Mesendoderm (in vitro differentiated cells): Measurements from ENCODE around the gene SLC25A6.
"Not testable (repeated sequence)": the region's sequence is repeated elsewhere in the genome, so short reads cannot be mapped to it uniquely, and the experiment has no call there.

Source experiments
- DNase-seq: peaks from one replicate; pipeline ENCODE4 v3.0.0; 2013
- H2AK5ac ChIP-seq: 2 replicates; pipeline ENCODE4 v1.6.1; 2013; ENCODE audit warnings: low read length, inconsistent platforms
- H2BK120ac ChIP-seq: 2 replicates; pipeline ENCODE4 v1.6.1; 2013; ENCODE audit warnings: low read depth, mild to moderate bottlenecking, low read length, moderate library complexity, mixed read lengths
- H2BK15ac ChIP-seq: replicated peaks from 2 replicates; pipeline ENCODE4 v1.6.1; 2013; ENCODE audit warnings: low read depth, mild to moderate bottlenecking, moderate library complexity
- H2BK5ac ChIP-seq: 2 replicates; pipeline ENCODE4 v1.6.1; 2013; ENCODE audit warnings: low read length, inconsistent platforms
- H3K18ac ChIP-seq: 2 replicates; pipeline ENCODE4 v1.6.1; 2013; ENCODE audit warnings: mild to moderate bottlenecking, low read length, mixed read lengths
- H3K23ac ChIP-seq: one replicate; pipeline ENCODE4 v1.6.1; 2013; ENCODE audit warnings: low read length
- H3K27ac ChIP-seq: 2 replicates; pipeline ENCODE4 v1.5.1; 2013; ENCODE audit warnings: low read depth, mild to moderate bottlenecking, inconsistent platforms, low read length, moderate library complexity
- H3K27me3 ChIP-seq: 2 replicates; pipeline ENCODE4 v1.6.1; 2013; ENCODE audit warnings: low read length, control low read depth, mild to moderate bottlenecking, inconsistent platforms; ENCODE audit not compliant: insufficient read depth, poor library complexity
- H3K36me3 ChIP-seq: 2 replicates; pipeline ENCODE4 v1.6.1; 2013; ENCODE audit warnings: low read length, inconsistent platforms; ENCODE audit not compliant: control insufficient read depth, insufficient read depth
- H3K4ac ChIP-seq: one replicate; pipeline ENCODE4 v1.6.1; 2013; ENCODE audit warnings: low read depth, mild to moderate bottlenecking, low read length, moderate library complexity
- H3K4me1 ChIP-seq: 2 replicates; pipeline ENCODE4 v1.6.1; 2013; ENCODE audit warnings: low read depth, low read length, inconsistent platforms; ENCODE audit not compliant: control insufficient read depth
- H3K4me2 ChIP-seq: 2 replicates; pipeline ENCODE4 v1.6.1; 2013; ENCODE audit warnings: low read length
- H3K4me3 ChIP-seq: 2 replicates; pipeline ENCODE4 v1.5.1; 2013; ENCODE audit warnings: mild to moderate bottlenecking, low read length
- H3K56ac ChIP-seq: one replicate; pipeline ENCODE4 v1.6.1; 2013; ENCODE audit warnings: low read length
- H3K79me1 ChIP-seq: 2 replicates; pipeline ENCODE4 v1.6.1; 2013; ENCODE audit warnings: low read length, inconsistent platforms
- H3K79me2 ChIP-seq: 2 replicates; pipeline ENCODE4 v1.6.1; 2013; ENCODE audit warnings: mild to moderate bottlenecking, low read length; ENCODE audit not compliant: control insufficient read depth, insufficient read depth
- H3K9ac ChIP-seq: 2 replicates; pipeline ENCODE4 v1.6.1; 2013; ENCODE audit warnings: low read length, inconsistent platforms
- H4K5ac ChIP-seq: one replicate; pipeline ENCODE4 v1.6.1; 2013; ENCODE audit warnings: low read length
- H4K8ac ChIP-seq: one replicate; pipeline ENCODE4 v1.6.1; 2013; ENCODE audit warnings: low read depth, mild to moderate bottlenecking, control low read depth, low read length, moderate library complexity
- WGBS: extraction: QIAGEN DNeasy Blood & Tissue Kit; methylation state at CpG from one replicate; pipeline ENCODE4 v1.1.7; 2013; ENCODE audit warnings: low lambda C conversion rate, missing lambda C conversion rate; ENCODE audit not compliant: insufficient coverage; ENCODE audit errors: extremely low coverage; 5-methylcytosine and 5-hydroxymethylcytosine counted together

SLC25A6 gene

GRCh38 chrX:1430451-1430850 lies 38.5 kb upstream of the SLC25A6 start:
- Histone ChIP-seq H4K8ac (no peak overlapping the region), H2AK5ac (no peak overlapping the region), H3K4ac (no peak overlapping the region), H3K9ac (no peak overlapping the region), H3K79me2 (no peaks in the 10 kb centered on the region), H3K27ac (no peak overlapping the region), H3K4me2 (no peak overlapping the region), H3K23ac (no peak overlapping the region), H3K27me3 (no peaks in the 10 kb centered on the region), H3K4me1 (no peaks in the 10 kb centered on the region), H2BK15ac (no peak overlapping the region), H3K56ac (no peak overlapping the region), H3K4me3 (no peak overlapping the region), H2BK120ac (no peak overlapping the region), H2BK5ac (no peak overlapping the region), H3K79me1 (no peaks in the 10 kb centered on the region), H3K36me3 (peaks cover 2% of the 10 kb centered on the region), H3K18ac (no peak overlapping the region), H4K5ac (no peak overlapping the region)
- no CpG with 5 or more reads among the region's 10 CpGs for WGBS
- DNase-seq: no peak

DNA sequence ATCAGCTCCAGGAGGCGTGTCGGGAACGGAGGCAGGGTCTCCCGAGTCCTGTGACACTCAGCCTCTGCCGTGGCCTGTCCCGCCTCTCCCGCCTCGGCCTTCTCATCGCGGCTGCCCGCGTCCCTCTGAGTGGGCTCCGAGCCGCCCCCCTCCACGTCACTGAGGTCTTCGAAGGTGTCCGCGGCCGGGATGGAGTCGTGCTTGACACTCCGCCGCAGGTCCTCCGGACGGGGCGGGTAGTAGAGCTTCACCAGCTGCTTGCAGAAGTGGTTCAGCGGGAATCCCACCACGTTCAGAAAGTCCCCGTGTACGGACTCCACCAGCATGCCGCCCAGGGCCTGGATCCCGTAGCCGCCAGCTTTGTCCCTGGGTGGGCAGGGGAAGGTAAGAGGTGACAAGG lies 35.8 kb upstream of the SLC25A6 start:
- Histone ChIP-seq H2BK120ac (no peak overlapping the region), H2BK15ac (no peak overlapping the region), H2BK5ac (no peak overlapping the region), H3K79me2 (no peaks in the 10 kb centered on the region), H3K18ac (no peak overlapping the region), H2AK5ac (no peak overlapping the region), H3K36me3 (peaks cover 2% of the 10 kb centered on the region), H4K8ac (no peak overlapping the region), H4K5ac (no peak overlapping the region), H3K23ac (no peak overlapping the region), H3K27me3 (no peaks in the 10 kb centered on the region), H3K4me2 (no peak overlapping the region), H3K56ac (no peak overlapping the region), H3K79me1 (no peaks in the 10 kb centered on the region), H3K4ac (no peak overlapping the region), H3K27ac (no peak overlapping the region), H3K4me1 (no peaks in the 10 kb centered on the region), H3K4me3 (no peak overlapping the region), H3K9ac (no peak overlapping the region)
- no CpG with 5 or more reads among the region's 32 CpGs for WGBS
- DNase-seq: no peak

GRCh38 chrX:1426321-1426720 lies 34.4 kb upstream of the SLC25A6 start:
- H3K27me3 ChIP-seq, H3K27ac ChIP-seq, DNase-seq, H3K56ac ChIP-seq, H2BK120ac ChIP-seq, H3K79me2 ChIP-seq, H4K5ac ChIP-seq, H2BK5ac ChIP-seq, H3K23ac ChIP-seq, H2AK5ac ChIP-seq, H3K79me1 ChIP-seq, H4K8ac ChIP-seq, H3K36me3 ChIP-seq, H3K4me3 ChIP-seq, H3K9ac ChIP-seq, H3K4me1 ChIP-seq, H3K18ac ChIP-seq, H3K4ac ChIP-seq, H3K4me2 ChIP-seq, H2BK15ac ChIP-seq: not testable (repeated sequence)
- no CpG with 5 or more reads among the region's 16 CpGs for WGBS

- H2BK120ac ChIP-seq: no peak overlapping the region
- H3K56ac ChIP-seq: no peak overlapping the region
- H3K27me3 ChIP-seq: no peaks in the 10 kb centered on the region
- H3K23ac ChIP-seq: no peak overlapping the region
- no peak overlapping the region for H3K4me3 ChIP-seq
- no peak for DNase-seq
- no peak overlapping the region for H3K27ac ChIP-seq
- H3K18ac ChIP-seq: no peak overlapping the region
- no CpG with 5 or more reads among the region's 10 CpGs for WGBS
- H2AK5ac ChIP-seq: no peak overlapping the region
- no peak overlapping the region for H4K5ac ChIP-seq
- no peak overlapping the region for H3K4me2 ChIP-seq
- H4K8ac ChIP-seq: no peak overlapping the region
- H3K79me2 ChIP-seq: no peaks in the 10 kb centered on the region
- no peaks in the 10 kb centered on the region for H3K4me1 ChIP-seq
- peaks cover 2% of the 10 kb centered on the region for H3K36me3 ChIP-seq
- H2BK15ac ChIP-seq: no peak overlapping the region
- no peak overlapping the region for H2BK5ac ChIP-seq
- H3K4ac ChIP-seq: no peak overlapping the region
- no peak overlapping the region for H3K9ac ChIP-seq
- no peaks in the 10 kb centered on the region for H3K79me1 ChIP-seq
Observed at GRCh38 chrX:1425381-1425780, 33.5 kb upstream of the SLC25A6 start.

DNA sequence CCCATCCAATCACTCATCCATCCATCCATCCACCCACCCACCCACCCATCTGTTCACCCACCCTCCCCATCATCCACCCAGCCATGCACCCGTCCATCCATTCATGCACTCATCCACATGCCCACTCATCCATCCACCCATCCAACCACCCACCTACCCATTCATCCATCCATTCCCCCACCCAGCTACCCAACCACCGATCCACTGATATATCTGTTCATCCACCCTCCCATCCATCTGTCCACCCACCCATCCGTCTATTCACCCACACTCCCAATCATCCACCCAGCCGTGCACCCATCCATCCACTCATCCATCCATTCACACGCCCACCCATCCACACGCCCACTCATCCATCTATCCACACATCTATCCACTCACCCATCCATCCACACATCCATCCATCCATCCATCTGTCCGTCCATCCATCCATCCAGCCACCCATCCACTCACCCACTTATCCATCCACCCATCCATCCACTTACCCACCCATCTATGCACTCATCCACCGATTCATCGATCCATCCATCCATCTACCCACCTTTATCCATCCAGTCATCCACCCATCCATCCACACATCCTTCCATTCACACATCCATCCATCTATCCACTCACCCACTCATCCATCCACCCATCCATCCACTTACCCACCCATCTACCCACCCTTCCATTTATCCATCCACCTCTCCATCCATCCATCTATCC lies 32.4 kb upstream of the SLC25A6 start:
- no peak overlapping the region for H3K18ac ChIP-seq
- no peaks in the 10 kb centered on the region for H3K79me2 ChIP-seq
- no peak overlapping the region for H3K9ac ChIP-seq
- H3K23ac ChIP-seq: no peak overlapping the region
- H2AK5ac ChIP-seq: no peak overlapping the region
- H3K27ac ChIP-seq: no peak overlapping the region
- H2BK15ac ChIP-seq: no peak overlapping the region
- H3K27me3 ChIP-seq: no peaks in the 10 kb centered on the region
- H3K36me3 ChIP-seq: peaks cover 2% of the 10 kb centered on the region
- H3K4ac ChIP-seq: no peak overlapping the region
- no peaks in the 10 kb centered on the region for H3K79me1 ChIP-seq
- H3K4me3 ChIP-seq: no peak overlapping the region
- no peaks in the 10 kb centered on the region for H3K4me1 ChIP-seq
- no CpG with 5 or more reads among the region's 9 CpGs for WGBS
- H4K5ac ChIP-seq: no peak overlapping the region
- no peak overlapping the region for H2BK5ac ChIP-seq
- no peak overlapping the region for H4K8ac ChIP-seq
- no peak for DNase-seq
- H3K56ac ChIP-seq: no peak overlapping the region
- no peak overlapping the region for H2BK120ac ChIP-seq
- no peak overlapping the region for H3K4me2 ChIP-seq

DNA sequence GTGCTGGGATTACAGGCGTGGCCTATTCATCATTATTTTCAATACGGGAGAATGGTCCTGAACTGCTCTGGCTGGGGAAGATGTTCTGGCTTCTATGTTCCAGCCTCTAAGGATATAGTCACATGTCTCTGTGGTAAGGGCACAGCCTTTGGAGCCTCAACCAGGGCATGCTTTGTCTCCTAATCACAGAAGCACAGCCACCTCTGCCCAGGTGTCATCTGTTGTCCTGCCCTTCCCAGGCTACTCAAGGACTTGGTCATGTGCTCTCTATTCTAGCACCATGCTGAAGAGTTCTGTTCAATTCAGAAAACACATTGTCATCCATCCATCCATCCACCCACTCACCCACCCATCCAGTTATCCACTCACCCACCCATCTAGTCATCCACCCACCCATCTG lies 31.3 kb upstream of the SLC25A6 start:
- H3K4me1 ChIP-seq: no peaks in the 10 kb centered on the region
- no peak overlapping the region for H3K56ac ChIP-seq
- no peaks in the 10 kb centered on the region for H3K79me1 ChIP-seq
- H3K23ac ChIP-seq: no peak overlapping the region
- H3K18ac ChIP-seq: no peak overlapping the region
- no peaks in the 10 kb centered on the region for H3K79me2 ChIP-seq
- no peak overlapping the region for H4K5ac ChIP-seq
- peaks cover 2% of the 10 kb centered on the region for H3K36me3 ChIP-seq
- no peak overlapping the region for H2BK120ac ChIP-seq
- no peak overlapping the region for H3K4me3 ChIP-seq
- H3K9ac ChIP-seq: no peak overlapping the region
- H3K27me3 ChIP-seq: no peaks in the 10 kb centered on the region
- H3K4ac ChIP-seq: no peak overlapping the region
- whole genome bisulfite sequencing: no CpG with 5 or more reads among the region's 2 CpGs
- H3K27ac ChIP-seq: no peak overlapping the region
- no peak overlapping the region for H2BK15ac ChIP-seq
- no peak overlapping the region for H2BK5ac ChIP-seq
- no peak overlapping the region for H2AK5ac ChIP-seq
- no peak overlapping the region for H3K4me2 ChIP-seq
- DNase-seq: no peak
- no peak overlapping the region for H4K8ac ChIP-seq
